ELF-1 (cell line): ENCODE results near the gene TRIP12.

Source experiments
- DNase-seq: peaks from one replicate; pipeline ENCODE4 v3.0.0-alpha.2; 2016; ENCODE audit warnings: low read depth, low spot score

TRIP12 gene

GRCh38 chr2:229715895-229716507 is 205.8 kb downstream of the TRIP12 start:
- DNase-seq: peak; percentile 15

DNA sequence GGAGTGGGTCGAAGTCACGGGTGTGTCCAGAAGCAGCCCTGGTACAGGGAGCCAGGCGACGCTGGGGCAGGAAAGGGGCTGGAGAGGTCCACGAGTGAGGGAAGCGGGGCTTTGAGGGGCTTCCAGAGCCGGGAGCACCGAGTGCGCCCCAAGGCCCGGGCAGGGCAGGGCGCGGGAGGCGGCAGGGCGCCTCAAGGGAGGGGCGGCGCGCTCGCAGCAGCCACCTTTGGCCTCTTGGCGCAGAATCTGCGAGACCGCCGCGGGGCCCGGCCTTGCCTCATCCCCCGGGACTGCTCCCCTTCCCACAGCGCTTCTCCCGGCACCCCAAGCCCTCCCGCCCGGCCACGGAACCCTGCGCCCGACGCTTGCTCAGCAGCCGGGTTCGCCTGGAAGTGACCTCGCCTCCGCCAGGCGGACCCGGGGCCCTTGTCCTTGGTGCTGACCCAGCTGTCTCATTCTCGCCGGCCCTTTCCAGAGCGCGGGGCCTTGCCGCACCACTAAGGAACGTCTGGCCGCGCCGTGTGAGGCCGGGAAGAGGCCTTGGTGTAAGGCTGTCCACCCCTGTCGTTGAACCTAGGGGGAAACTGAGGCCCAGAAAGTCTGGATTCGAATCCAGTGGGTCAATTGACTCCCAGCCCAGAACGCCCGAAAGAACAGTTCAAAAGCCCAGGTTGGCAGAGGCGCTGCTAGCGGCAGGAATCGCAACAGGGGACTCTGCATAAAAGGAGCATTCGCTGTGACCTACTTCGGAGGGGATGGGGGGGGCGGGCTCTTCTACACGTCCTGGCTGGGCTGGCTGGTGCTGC is 206.9 kb downstream of the TRIP12 start:
- DNase-seq: peak; percentile 87

DNA sequence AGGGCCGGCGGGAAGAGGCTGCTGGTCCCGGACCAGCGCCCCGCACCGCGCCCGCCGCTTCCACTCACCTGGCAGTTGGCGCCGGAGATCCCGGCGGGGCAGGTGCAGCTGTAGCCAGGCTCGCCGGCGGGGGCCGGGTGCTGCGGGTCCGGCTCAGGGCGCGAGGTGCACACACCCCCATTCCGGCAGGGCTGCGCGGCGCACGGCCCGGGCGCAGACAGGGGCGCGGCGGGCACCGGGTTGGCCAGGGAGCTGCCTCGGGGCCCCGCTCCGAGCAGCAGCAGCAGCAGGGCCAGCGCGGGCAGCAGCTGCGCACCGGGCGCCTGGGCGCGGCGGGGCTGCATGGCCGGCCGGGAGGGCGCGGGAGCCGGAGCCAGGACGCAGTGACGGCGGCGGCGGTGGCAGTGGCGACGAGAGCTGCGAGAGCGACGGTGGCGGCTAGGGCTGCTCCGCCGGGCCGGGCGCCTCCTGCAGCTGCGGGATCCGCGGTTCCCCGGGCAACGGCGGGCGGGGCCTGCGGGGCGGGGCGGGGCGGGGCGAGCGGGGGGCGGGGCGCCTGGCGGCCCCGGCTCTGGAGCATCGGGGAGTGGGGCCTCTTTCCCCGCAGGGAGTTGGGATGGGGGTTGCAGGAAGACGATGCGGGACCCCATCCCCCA is 207.6 kb downstream of the TRIP12 start, which contains the start of gene DNER:
TSS of gene DNER (minus strand) at position 476 of the 656 bp plus-strand sequence. CDS start at position 344, 132 bp downstream.
- DNase-seq: peak; percentile 30
